Ishikawa (cell line): Measurements from ENCODE around the gene HTR2A.

ENCODE experiments used
- EGR1 ChIP-seq: IDR thresholded peaks from 2 replicates; pipeline ENCODE4 v1.6.1; 2012
- EP300 ChIP-seq: IDR thresholded peaks from 2 replicates; pipeline ENCODE4 v1.6.1; 2012; ENCODE audit warnings: borderline replicate concordance
- TAF1 ChIP-seq: IDR thresholded peaks from 2 replicates; pipeline ENCODE4 v1.6.1; 2012; ENCODE audit warnings: low read depth, mild to moderate bottlenecking

- TF ChIP-seq EP300 (no peak), EGR1 (no peak), TAF1 (no peak)
Measured at GRCh38 chr13:46839399-46839798, 57.5 kb downstream of the HTR2A start.
